LNCAP (cell line): ENCODE results near the gene PRKAR2B.

Experiments
- CTCF ChIP-seq: fragments of 450-650 bp; IDR thresholded peaks from 2 replicates; pipeline ENCODE4 v1.5.1; 2017; ENCODE audit warnings: mild to moderate bottlenecking

The PRKAR2B gene

DNA sequence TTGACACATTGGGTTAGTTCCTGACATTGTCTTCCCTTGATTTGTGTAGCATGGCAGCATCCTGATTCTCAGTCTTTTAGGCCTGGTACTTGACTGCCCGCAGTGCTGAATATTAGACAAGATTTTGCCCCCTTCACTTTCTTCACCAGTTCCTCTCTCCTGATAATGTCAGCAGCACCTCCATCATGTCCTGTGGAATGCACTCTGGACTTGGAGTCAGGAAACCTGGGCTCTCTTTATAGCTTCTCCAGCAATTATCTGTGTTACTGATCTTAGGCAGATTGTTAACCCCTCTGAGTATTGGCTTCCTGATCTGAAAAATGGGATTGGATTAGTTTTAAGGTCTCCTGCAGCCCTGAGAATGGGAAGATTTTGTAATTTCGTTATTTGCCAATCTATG lies 143.3 kb downstream of the PRKAR2B start:
- no peak for TF ChIP-seq CTCF

DNA sequence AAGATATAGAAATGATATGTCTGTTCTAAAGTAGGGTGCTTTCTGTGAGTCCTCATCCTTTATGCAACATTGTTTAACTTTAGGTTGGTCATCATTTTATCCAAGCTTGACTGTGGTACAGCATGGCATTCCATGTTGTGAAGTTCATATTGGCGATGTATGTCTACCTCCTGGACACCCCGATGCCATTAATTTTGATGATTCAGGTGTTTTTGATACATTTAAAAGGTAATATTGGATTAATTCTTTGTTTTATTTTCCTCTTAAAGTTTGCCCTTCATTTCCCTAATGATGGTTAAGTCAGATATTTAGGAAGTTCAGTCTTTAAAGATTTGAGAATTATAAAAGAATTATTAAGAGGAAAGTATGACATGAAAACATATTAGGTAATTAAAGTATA lies 145.6 kb downstream of the PRKAR2B start:
- no peak for TF ChIP-seq CTCF

- TF ChIP-seq CTCF: peak; percentile 37; the same call in 1 of the 2 replicates
Measured at GRCh38 chr7:107194052-107194451, 149.5 kb downstream of the PRKAR2B start.

DNA sequence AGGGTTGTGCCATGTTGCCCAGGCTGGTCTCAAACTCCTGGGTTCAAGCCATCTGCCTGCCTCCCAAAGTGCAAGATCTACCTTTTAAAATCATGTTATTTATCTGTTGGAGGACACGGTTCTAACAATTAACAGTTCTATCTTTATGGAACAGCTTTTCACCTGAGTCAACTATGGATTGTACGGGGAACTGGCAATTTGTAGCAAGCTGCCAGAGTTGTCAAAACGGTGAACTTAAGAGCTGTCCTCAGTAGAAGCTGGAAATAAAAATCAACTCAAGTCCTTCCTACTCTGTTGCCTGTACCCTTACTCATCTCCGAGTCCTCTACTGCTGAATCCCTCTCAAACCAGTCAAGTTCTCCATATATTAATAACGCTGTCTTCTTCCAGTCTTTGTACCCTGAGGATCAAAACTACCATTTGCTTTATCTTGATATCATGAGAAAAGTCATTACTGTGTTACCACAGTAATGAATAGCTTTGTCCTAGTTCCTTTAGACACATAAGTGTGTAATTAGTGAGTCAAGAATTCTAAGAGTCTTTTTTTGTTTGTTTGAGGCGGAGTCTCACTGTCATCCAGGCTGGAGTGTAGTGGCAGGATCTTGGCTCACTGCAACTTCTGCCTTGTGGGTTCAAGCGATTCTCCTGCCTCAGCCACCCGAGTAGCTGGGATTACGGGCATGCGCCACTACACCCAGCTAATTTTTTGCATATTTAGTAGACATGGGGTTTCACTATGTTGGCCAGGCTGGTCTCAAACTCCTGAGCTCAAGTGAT lies 152.5 kb downstream of the PRKAR2B start:
- TF ChIP-seq CTCF: no peak

- TF ChIP-seq CTCF: peak; percentile 85
Measured at GRCh38 chr7:107201795-107202450, 157.4 kb downstream of the PRKAR2B start.

- no peak for TF ChIP-seq CTCF
Measured at GRCh38 chr7:107203607-107204006, 159.1 kb downstream of the PRKAR2B start.

DNA sequence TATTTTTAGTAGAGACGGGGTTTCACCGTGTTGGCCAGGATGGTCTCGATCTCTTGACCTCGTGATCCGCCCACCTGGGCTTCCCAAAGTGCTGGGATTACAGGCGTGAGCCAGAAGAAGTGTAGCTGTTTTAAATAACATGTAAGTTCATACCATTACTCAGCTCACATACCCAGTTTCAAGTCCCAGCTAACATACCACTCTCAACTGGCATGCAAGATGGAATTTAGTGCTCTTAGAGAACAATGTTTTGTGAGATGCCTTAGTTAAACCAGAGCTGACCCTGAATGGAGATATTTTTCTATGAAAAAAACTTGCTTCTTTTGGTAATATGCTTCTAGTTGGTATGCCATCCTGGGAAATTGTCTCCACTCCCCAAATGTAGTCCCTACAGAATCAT lies 161.6 kb downstream of the PRKAR2B start:
- TF ChIP-seq CTCF: no peak
